IPS-NIHi7 (cell line): Measurements from ENCODE around the gene IFI27.

Source experiments
- DNase-seq: peaks from one replicate; pipeline ENCODE4 v3.0.0; 2012; ENCODE audit warnings: mixed read lengths; ENCODE audit errors: extremely low spot score

The IFI27 gene

DNA sequence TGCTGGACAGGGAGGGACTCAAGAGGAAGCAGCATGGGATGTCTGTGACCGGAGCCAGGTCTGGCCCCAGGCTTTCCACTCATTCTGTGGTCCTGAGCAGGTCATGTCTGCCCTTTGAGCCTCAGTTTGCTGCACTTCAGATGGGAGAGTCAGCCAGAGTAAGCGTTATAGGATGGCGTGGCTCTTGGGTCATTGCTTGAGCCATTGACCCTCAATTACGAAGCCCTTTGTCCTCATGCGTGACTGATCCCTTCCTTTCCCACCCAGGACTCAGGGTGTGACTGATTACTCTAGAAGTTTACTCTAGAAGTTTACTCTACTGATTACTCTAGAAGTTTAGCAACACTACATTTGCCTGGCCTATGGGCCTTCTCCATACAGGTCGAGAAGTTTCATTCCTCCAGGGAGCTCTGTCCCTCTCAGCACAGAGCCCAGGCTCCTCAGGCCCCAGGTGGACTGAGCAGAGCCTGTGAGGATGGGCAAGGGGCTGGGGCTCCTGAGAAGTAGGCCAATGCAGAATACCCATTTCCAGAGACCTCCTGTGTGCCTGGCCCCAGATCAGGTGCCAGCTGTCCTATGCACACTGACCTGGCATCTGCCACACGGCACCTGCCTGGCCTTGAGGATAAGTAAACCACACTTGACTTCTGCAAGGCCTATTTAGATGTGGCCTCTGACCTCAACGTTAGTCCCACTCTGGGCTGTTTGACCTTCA, 7.6 kb upstream of the IFI27 start:
- no peak for DNase-seq

DNA sequence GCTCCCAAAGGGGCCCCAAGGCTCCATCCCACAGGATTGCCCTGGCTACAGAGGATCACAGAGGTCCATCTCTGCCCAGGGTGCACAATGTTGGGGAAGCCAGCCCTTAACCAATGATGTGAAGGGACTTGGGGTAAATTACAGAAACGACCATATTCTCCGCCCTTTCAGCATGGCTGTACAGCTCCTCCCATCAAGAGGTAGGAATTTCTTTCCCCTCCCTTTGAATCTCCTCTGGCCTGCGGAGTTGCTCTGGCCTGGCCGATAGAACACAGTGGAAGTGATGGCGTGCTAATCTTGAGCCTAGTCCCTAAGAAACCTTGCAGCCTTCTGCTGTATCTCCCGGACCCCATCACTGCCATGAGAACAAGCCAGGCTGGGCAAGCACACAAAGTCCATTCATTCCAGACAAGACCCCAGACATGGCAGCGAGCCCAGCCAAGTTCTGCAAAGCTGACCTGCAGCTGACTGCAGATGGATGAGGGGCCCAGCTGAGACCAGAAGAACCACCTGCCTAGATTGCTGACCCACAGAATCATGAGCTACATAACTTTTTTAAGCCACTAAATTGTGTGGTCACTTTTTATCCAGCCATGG, 6.9 kb upstream of the IFI27 start:
- no peak for DNase-seq

DNA sequence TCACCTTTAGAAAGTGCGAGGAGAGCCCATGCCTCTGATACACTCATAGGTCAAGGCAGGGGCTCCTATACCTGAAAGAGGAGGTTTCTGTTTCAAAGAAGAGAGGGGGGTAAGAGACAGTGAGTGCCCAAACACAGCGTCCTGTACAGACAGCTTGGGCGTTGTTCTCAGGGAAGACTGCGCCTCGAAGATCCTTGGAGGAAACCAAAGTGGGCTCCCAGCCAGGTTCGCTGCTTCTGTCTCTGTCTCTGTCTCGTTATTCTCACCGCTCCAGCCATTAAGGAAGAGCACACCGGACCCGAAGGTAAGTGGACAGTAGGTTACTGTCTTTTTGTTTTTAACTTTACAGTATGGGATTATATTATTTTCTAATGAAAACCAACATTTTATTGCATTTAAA, 5.8 kb upstream of the IFI27 start:
- no peak for DNase-seq

DNA sequence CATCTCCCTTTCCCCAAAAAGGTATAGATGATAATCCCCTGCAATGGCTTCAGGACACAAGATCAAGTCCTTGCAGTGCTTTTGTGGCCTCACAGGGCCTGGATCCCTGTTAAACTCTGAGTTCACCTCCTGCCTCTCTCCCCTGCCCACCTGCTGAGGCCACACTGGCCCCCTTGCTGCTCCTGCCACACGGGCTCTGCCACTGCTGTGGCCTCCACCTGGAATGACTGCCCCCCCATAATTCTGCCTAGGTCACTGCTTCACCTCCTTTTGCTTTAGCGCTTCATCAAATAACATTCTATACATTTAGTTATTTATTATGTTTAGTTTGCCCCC, 653 bp upstream of the IFI27 start:
- no peak for DNase-seq

DNA sequence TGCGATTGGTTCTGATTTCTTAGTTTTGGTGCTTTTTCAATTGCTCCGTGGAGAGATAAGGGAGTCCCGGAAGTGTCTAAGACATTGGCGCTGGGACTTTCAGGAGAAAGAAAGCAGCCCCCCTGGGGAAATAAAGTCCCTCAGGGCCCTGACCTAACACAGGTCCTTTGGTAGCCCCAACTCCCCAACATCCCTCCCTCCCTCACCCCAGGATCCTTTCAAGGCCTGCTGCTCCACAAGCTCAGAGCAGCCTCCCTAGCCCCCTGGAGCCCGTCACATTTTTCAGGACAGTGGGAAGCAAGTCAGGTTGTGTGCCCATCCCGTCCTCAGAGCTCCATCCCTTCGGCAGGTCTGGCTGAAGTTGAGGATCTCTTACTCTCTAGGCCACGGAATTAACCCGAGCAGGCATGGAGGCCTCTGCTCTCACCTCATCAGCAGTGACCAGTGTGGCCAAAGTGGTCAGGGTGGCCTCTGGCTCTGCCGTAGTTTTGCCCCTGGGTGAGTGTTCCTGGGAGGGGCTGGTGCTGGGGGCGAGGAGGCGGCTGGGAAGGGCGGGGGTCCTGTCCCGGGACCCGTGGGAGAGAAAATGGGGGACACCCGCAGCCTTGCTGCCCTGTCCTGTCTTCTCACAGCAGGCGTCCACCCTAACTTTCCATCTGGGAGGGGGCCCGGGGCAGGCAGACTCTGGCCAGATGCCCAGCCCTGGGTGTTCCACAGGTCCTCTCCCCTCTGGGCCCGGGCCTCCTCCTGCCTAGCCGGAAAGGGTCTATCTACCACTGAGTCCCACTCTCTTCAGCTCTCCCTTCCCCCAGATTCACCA, 950 bp downstream of the IFI27 start:
- DNase-seq, result no peak

DNA sequence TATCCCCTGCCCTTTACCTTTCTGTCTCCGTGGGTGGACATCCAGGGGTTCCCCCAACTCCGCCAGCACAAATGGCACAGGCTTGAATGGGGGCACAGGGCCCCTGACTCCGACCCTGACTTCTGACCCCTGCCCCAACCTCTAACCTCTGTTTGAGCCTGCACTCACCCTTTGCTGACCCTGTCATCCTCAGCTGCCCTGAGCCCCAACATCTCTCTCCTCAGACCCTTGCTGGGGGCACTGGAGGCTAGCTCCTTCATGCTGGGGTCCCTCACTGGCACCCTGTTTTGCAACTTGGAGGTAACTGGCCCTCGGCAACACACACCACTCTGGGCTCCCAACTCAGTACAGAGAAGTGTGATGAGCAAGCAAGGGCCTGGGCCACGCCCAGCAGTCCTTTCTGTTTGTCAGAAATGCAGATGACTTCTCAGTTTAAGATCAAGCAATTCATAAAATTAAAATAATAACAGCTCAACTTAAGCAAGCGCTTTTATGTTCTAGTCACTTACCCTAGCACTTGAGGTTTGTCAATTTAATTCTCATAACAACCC, 2.1 kb downstream of the IFI27 start:
- no peak for DNase-seq

DNA sequence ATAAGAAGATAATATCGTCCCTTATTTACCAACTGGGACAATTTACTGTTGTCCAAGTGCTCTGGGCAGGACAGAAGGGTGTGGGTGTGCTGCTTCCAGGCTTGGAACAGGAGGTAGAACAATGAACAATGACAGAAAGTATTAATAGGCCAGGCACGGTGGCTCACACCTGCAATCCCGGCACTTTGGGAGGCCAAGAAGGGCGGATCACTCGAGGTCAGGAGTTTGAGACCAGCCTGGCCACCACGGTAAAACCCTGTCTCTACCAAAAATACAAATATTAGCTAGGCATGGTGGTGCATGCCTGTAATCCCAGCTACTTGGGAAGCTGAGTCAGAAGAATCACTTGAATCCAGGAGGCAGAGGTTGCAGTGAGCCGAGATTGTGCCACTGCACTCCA, 2.5 kb downstream of the IFI27 start:
- DNase-seq, result no peak

DNA sequence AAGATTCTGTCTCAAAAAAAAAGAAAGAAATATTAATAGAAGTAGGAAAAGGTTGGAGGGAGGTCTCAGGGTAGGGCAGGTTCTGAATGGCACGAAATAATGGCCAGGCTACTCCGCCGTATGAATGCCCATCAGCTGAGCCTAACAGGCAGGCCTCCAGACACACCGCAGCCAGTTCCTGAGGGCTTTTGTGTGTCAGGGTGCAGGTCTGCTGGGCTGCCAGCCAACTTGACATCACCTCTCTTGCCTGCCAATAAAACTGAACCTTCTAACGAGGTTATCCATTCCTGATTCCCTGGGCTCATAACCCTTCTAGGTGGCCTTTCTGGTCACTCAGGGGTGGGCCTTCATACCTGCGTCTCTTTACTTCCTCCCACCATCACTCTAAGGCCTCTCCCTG, 3.0 kb downstream of the IFI27 start:
- no peak for DNase-seq

DNA sequence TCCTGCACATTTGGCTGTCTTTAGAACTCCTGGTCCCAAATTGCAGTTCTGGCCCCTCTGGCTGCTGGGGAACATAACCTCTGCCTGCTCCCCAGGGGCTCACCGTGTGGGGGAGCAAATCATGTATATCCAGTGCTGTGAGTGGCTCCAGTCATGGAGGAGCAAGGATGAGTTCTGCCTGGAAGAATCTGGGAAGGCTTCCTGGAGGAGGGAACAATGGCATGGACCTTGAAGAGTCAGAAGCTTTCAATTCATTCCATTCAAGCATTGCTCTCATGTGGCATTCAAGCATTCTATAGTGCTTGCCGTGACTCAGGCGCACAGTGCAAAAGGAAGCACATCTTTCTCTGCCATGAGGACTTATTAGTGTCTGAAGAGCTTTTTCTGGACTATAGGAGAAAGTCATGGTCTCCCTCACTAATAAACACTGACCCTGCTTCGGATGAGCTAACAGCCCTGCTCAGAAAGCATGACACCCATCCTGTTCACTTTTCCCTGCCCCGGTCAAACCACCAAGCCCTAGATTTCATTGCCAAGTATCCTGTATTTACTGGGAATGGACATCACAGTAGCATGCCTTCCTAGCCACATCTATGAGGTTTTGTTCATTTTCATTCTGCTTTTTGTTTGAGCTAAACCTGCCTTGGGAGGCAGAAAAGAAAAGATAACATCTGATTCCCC, 3.5 kb downstream of the IFI27 start:
- no peak for DNase-seq

DNA sequence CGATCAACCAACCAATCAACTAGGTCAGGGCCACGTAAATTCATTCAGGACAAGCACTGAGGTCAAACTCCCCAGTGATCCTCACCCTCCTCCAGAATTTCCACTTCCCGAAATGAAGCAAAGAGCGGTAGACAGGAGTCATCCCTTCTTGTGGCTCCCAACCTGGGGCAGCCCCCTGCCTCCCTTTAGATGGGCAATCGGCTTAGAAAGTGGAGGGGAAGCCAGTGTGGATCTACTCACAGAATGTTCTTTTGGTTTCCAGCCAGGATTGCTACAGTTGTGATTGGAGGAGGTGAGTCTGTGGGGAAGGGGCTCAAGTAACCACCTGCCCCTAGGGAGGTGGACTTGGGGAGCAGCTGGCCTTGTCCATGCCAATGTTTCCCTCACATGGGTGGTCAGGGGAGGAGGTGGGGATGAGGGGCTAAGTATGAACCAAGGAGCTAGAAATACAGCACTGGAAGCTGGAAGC, 4.1 kb downstream of the IFI27 start:
- no peak for DNase-seq

DNA sequence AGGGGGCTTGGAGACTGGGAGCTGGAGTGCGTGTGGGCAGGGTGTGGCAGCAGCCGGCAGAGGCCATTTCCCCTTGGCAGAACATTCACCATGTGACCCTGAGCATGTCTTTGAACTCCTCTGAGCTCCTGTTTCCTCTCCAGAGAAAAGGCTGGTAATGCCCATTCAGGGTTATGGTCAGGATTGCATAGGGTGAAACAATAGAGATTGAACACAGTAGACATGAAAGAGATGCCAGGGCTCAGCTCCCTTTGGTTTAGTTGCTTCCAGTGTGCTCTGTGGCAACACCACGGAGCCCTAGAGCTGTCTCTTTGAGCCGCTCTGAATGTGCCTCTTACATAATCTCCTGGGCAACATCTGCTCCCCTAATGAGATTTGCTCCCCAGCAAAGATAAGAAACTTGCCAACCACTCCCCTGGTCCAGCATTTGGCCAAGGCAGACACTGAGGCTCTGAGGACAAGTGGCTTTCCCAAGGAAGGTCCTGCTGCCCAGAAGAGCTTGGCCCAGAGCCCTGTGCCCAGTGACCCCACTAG, 4.6 kb downstream of the IFI27 start:
- no peak for DNase-seq

DNA sequence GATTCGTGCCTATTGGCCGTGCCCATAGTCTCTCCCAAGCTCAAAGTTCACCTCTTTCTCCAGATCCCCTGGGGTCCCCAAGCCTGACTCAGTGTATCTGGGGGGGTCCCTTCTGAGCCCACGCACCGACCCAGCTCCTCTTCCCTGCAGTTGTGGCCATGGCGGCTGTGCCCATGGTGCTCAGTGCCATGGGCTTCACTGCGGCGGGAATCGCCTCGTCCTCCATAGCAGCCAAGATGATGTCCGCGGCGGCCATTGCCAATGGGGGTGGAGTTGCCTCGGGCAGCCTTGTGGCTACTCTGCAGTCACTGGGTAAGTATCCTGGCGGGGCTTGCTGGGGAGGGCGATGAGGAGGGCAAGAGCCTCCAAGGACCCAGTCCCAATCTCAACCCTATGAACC, 5.1 kb downstream of the IFI27 start:
- DNase-seq, result no peak

DNA sequence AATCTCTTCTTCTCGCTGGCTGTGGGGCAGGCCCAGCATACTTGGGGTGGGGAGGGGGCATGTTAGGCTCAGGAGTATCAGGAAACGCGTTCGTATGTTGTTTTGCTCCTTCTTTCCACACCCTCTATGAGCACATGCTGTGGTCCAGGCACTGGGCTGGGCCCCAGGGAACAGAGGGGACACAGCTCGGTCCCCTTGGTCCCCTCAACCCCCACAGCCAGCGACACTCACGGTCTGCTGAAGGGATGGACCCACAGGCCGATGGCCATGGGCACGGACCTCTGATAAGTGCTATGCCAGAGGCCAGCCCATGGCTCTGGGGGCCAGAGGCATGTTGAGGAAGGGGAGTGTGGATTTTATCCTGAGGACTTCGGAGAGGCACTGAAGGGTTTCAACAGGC, 6.2 kb downstream of the IFI27 start:
- no peak for DNase-seq

DNA sequence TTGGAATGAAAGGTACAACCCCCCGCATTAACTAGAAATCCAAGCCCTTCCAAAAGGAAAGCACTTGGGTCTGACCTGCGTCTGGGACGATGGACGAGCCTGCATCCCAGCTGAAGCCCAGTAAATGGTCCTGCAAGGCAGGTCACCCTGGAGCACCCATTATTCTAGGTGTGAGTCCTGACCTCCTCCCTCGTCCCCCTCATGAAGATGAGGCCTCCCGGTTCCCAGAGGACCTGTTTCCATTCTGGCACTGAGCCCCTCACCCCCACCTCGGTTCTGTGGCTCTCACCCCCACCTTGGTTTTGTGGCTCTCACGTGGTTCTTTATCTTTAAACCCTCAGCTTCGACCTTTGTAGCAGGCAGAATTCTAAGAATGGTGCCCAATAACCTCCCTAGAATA, 7.3 kb downstream of the IFI27 start:
- DNase-seq, result no peak

DNA sequence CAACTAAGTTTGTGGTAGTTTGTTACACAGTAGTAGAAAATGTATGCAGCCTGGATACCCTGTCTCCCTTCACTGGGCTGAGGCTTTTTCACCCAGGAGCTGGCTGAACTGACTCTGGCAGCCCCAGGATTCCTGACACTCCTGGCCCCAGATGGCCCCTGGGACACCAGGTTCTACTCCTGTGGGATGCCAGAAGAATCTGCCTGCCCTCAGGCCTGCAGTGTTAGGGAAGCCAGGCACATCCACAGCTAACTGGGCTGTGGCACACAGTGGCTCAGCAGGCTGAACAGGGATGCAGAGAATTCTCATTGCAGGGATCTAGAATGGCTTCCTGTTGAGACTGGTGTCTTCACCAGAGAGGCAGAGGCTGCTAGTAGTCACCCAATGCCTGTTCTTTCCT, 8.5 kb downstream of the IFI27 start:
- no peak for DNase-seq

DNA sequence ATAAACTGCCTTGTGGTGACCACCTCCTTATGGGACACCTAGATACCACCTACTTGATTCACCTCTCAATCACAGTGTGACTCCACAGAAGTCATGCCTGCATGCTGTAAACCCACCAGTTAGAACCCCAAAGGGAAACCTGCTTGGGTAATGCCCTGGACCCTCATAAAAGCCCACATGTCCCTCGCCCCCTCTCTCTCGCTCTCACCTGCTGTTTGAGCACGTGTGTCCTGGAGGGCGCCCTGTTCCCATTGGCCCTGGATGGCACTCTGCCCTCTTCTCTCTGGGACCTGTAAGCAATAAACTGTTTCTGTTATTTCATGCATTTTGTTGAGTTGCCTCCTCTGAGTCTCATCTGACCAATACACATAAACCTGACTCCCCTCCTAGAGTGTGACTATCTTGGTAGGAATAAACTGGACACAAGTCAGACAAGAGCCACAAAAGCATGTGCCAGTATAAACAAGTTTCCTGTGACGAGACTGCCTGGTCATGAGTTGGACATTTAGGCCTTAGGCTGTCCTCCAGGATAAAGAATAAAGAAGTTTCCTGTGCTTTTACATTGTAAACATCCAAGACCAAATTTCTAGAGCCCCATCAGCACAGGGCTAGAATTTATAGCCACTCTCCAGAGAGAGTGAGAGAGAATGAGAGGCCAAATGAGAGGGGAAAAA, 10.3 kb downstream of the IFI27 start:
- no peak for DNase-seq

DNA sequence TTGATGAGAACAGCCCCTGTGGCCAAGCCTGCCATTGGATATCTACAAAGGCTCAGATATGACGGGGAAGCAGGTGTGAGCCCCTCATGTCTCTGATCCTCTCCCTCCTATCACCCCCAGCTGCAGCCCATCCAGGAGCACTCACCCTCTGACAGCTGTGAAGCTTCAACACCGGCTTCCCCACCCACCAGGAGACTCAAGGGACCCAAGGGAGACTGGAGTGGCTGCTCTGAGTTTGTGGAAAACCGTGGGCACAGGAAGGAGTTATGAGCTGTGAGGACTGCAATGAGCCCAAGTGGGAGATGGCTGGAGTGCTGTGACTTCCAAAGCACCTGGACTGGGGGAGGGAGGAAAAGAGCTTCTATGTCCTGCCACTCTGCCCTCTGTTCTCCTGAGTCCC, 10.9 kb downstream of the IFI27 start:
- DNase-seq, result no peak

DNA sequence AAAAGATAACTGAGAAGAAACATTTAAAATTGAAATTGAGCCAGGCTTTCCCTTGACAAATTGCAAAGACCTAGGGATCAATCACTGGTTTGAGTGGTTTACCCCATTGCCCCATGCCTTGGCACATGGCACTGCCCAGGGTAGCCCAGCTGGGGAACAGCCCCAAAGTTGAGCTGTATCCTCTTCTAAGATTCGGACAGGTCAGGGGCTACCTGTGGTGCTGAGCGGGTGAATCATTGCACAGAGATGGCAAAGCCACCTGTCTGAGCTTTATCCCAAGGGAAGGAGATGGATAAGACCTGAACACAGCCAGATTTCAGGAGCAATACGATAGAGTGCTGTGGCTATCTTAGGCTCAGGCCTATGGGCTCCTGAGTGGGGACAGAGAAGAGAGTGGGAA, 11.9 kb downstream of the IFI27 start:
- no peak for DNase-seq

DNA sequence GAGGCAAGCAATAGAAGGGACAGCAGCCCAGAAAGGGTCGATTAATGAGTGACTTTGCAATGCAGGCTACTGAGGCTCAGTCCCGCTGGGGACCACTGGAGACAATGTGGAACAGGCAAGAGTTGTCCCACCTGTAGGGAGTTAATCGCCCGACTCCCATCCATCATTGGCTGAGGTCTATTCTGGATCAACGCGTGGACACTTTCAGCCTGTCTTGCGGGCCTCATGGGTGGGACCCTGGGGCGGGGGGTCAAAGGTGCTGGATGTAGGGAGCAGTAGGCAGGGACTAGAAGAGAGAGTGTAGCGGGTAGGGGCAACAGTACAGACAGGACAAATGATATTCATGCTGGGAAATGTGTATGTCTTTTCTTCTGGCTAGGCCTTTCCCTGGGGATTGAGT, 12.8 kb downstream of the IFI27 start:
- DNase-seq, result no peak

DNA sequence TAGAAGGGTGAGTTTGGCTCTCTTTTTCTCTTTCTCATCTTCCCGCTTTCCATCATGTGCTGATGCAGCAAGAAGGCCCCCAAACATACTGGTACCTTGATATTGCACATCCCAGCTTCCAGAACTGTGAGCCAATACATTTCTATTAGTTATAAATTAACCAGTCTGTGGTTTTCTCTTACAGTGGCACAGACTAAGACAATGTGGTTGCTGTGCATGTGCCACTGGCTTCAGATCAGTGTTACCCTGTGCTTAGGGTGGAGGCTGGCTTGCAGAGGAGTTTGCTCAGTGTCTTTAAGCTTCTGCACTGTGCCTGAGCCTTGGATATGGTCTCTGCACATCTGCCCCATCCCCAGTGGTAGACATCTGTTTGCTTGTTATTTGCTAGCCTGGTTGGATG, 13.3 kb downstream of the IFI27 start:
- no peak for DNase-seq

DNA sequence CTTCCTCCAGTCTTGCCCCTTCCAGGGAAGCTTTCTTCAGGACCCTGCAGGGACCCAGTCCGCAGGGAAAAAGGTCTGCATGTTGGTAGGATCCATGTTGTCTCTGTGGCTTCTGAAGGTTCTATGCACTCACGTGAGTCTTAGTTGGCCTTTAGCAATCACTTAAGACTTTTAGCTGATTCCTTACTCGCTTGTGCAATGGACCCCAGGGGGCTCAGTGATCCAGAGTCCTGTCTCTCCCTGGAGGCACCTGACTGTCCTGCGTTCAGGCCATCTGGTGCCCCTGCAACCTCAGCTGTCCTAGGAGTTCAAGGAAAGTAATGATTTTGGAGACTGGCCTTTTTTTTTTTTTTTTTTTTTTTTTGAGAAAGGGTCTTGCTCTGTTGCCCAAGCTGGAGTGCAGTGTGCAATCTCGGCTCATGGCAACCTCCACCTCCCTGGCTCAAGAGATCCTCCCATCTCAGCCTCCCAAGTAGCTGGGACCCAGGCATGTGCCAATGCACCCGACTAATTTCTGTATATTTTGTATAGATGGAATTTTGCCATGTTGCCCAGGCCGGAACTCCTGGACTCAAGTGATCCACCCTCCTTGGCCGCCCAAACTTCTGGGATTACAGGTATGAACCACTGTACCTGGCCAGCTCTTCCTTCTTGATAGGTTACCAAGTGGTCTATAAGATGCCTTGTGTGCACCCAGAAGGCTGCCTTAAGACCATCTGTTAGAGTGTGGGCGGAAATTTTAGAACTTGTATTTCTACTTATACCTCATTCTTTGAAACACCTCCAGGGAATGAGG, 14.2 kb downstream of the IFI27 start:
- DNase-seq, result no peak
